GM12878 (cell line): ENCODE data around the gene SMAD2. TPM values are rescaled to one million over a fixed set of nuclear protein-coding genes. Genes with fewer than 3 reads are reported as not detected.

ENCODE experiments used
- ATAC-seq: fragments of 200-7000 bp; cut with Tn5 transposase; 3 replicates; pipeline ENCODE4 v1.9.1; 2020; ENCODE audit warnings: mild to moderate bottlenecking, moderate library complexity
- BruUV-seq: library from RNA; stranded (reverse); fragments of 400-500 nt; replicated peaks from 2 replicates; lab custom pipeline; 2021; lab: Mats Ljungman, UMichigan
- CTCF ChIA-PET: fragments of 300-600 bp; sonication (Branson Sonifier 250); formaldehyde crosslinking; extraction: SDS; loops from one replicate; lab custom pipeline; 2021; ENCODE audit warnings: inconsistent platforms; lab: Yijun Ruan, JAX
- POLR2A ChIA-PET: fragments of 350-600 bp; formaldehyde crosslinking; extraction: SDS; loops from one replicate; lab custom pipeline; 2021; ENCODE audit warnings: inconsistent platforms; lab: Charles Lee
- RAD21 ChIA-PET: fragments of 300-600 bp; sonication (Branson Sonifier 250); formaldehyde crosslinking; loops from one replicate; lab custom pipeline; 2023; ENCODE audit warnings: antibody characterized with exemption; ENCODE audit not compliant: unreplicated experiment; lab: Charles Lee
- SMC1A ChIA-PET: fragments of 300-600 bp; sonication (Branson Sonifier 250); formaldehyde crosslinking; loops from one replicate; lab custom pipeline; 2023; ENCODE audit not compliant: unreplicated experiment, uncharacterized antibody; lab: Charles Lee
- DNase-seq: peaks from one replicate; pipeline ENCODE4 v3.0.0-alpha.2; 2011; ENCODE audit warnings: low read depth, low spot score
- FAIRE-seq: peaks from 3 replicates; lab custom pipeline; 2011; peaks lifted over from hg19 to GRCh38; lab: Jason Lieb, UNC
- H2AFZ ChIP-seq: 2 replicates; pipeline ENCODE4 v1.6.0; 2011; ENCODE audit warnings: low read depth, low read length, control low read depth; ENCODE audit not compliant: control insufficient read depth
- H3K27ac ChIP-seq: 2 replicates; pipeline ENCODE4 v1.5.1; 2011; ENCODE audit warnings: control low read depth; ENCODE audit not compliant: control insufficient read depth, insufficient read depth
- H3K27me3 ChIP-seq, 2 experiments: replicated peaks in 1 of 2; 2 replicates each; pipeline versions ENCODE4 v1.6.0 to v1.6.1; 2011; ENCODE audit warnings: low read length in 1 of 2; ENCODE audit not compliant: control insufficient read depth in 2 of 2, insufficient read depth in 2 of 2
- H3K36me3 ChIP-seq, 2 experiments: 2 replicates each; pipeline ENCODE4 v1.5.1; 2011; ENCODE audit warnings: low read length in 1 of 2; ENCODE audit not compliant: control insufficient read depth in 2 of 2, insufficient read depth in 2 of 2
- H3K4me1 ChIP-seq: 2 replicates; pipeline ENCODE4 v1.6.1; 2011; ENCODE audit warnings: mild to moderate bottlenecking, low read length, moderate library complexity, mixed read lengths; ENCODE audit not compliant: control insufficient read depth, insufficient read depth
- H3K4me2 ChIP-seq: 2 replicates; pipeline ENCODE4 v1.6.0; 2011; ENCODE audit warnings: control low read depth; ENCODE audit not compliant: control insufficient read depth, insufficient read depth
- H3K4me3 ChIP-seq: fragments of 200-600 bp; sonication (generic); 2 replicates; pipeline ENCODE4 v1.5.1; 2016
- H3K79me2 ChIP-seq: 2 replicates; pipeline ENCODE4 v1.6.0; 2011; ENCODE audit warnings: low read length; ENCODE audit not compliant: control insufficient read depth, insufficient read depth
- H3K9ac ChIP-seq: 2 replicates; pipeline ENCODE4 v1.8.0; 2011; ENCODE audit warnings: low read length, control low read depth, mixed read lengths; ENCODE audit not compliant: control insufficient read depth, insufficient read depth
- H3K9me3 ChIP-seq: replicated peaks from 3 replicates; pipeline ENCODE4 v1.5.1; 2011; ENCODE audit warnings: mild to moderate bottlenecking, low read length; ENCODE audit not compliant: control insufficient read depth, insufficient read depth
- H4K20me1 ChIP-seq: 2 replicates; pipeline ENCODE4 v1.6.0; 2011; ENCODE audit not compliant: control insufficient read depth, insufficient read depth
- CHD1 ChIP-seq: IDR thresholded peaks from 2 replicates; pipeline ENCODE4 v1.6.1; 2012; ENCODE audit warnings: low read depth, low read length, improper control_type of control experiment
- CHD2 ChIP-seq: IDR thresholded peaks from 2 replicates; pipeline ENCODE4 v1.6.1; 2011; ENCODE audit warnings: low read depth, low read length, improper control_type of control experiment, borderline replicate concordance
- DPF2 ChIP-seq: fragments of 450-650 bp; IDR thresholded peaks from 2 replicates; pipeline ENCODE4 v1.6.1; 2017; ENCODE audit warnings: mild to moderate bottlenecking
- EED ChIP-seq: sonication (generic); IDR thresholded peaks from 2 replicates; pipeline ENCODE4 v1.6.1; 2016; ENCODE audit warnings: antibody characterized with exemption, low read depth
- EZH2 ChIP-seq: IDR thresholded peaks from 2 replicates; pipeline ENCODE4 v1.6.1; 2012; ENCODE audit warnings: low read depth, mild to moderate bottlenecking, control low read depth, inconsistent platforms, low read length, borderline replicate concordance; ENCODE audit not compliant: control insufficient read depth
- MEF2A ChIP-seq: IDR thresholded peaks from 2 replicates; pipeline ENCODE4 v1.6.1; 2011; ENCODE audit warnings: low read depth, mild to moderate bottlenecking, low read length, moderate library complexity; ENCODE audit not compliant: insufficient read depth
- NBN ChIP-seq: fragments of 450-650 bp; IDR thresholded peaks from 2 replicates; pipeline ENCODE4 v1.6.1; 2016
- NR2C1 ChIP-seq: fragments of 450-650 bp; IDR thresholded peaks from 2 replicates; pipeline ENCODE4 v1.6.1; 2017; ENCODE audit warnings: antibody characterized with exemption, mild to moderate bottlenecking, moderate library complexity
- NR2C2 ChIP-seq: IDR thresholded peaks from 2 replicates; pipeline ENCODE4 v1.6.1; 2011; ENCODE audit warnings: borderline replicate concordance, low read depth; ENCODE audit not compliant: control insufficient read depth, insufficient read length
- RCOR1 ChIP-seq: conservative IDR thresholded peaks from 2 replicates; pipeline ENCODE4 v1.6.1; 2012; ENCODE audit warnings: low read depth, low read length, improper control_type of control experiment
- RELA ChIP-seq: fragments of 450-650 bp; IDR thresholded peaks from 2 replicates; pipeline ENCODE4 v1.8.0; 2014; ENCODE audit warnings: borderline replicate concordance; ENCODE audit not compliant: partially characterized antibody
- SIN3A ChIP-seq: IDR thresholded peaks from 2 replicates; pipeline ENCODE4 v1.6.1; 2012; ENCODE audit warnings: low read depth, low read length, improper control_type of control experiment
- SMAD5 ChIP-seq: IDR thresholded peaks from 2 replicates; pipeline ENCODE4 v1.6.1; 2016; ENCODE audit warnings: antibody characterized with exemption, low read depth
- TCF7 ChIP-seq: IDR thresholded peaks from 2 replicates; pipeline ENCODE4 v1.6.1; 2014; ENCODE audit warnings: antibody characterized with exemption, borderline replicate concordance
- WGBS: methylation state at CpG from one replicate; pipeline ENCODE4 v1.1.6; 2016; ENCODE audit warnings: low lambda C conversion rate; ENCODE audit not compliant: insufficient replicate concordance, insufficient coverage; ENCODE audit errors: missing lambda C conversion rate; 5-methylcytosine and 5-hydroxymethylcytosine counted together
- in situ Hi-C: fragments of 300-500 bp; cut with MboI; formaldehyde crosslinking; loops from 9 replicates; pipeline ENCODE4 v1.14.3; 2018; ENCODE audit warnings: mixed read lengths
- intact Hi-C: fragments of 100-400 bp; cut with micrococcal nuclease; formaldehyde crosslinking; loops from one replicate; pipeline ENCODE4 v1.14.2; 2022; ENCODE audit not compliant: unreplicated experiment
- polyA plus RNA-seq, 11 experiments: library from polyadenylated mRNA; depleted of rRNA in 4 of 11; unstranded in 6 of 11; stranded (reverse) in 5 of 11; fragments of >200 nt; fragmentation: Nextera tagmentation in 4 of 11; fragmentation: Illumina TruSeq in 1 of 11; extraction: Ambion mirVana in 4 of 11; extraction: Trizol in 1 of 11; gene quantifications; 1 replicate in 1 of 11; 2 replicates in 10 of 11; pipeline versions ENCODE4 v1.2.1 to v1.2.3, GENCODE V29; 2011 to 2016; ENCODE audit warnings: inconsistent platforms in 2 of 11, missing spikeins in 2 of 11, low read depth in 1 of 11
- total RNA-seq, 4 experiments: library from RNA; depleted of rRNA in 3 of 4; stranded (reverse); fragments of >200 nt in 3 of 4; fragmentation: Illumina TruSeq in 1 of 4; extraction: Trizol in 1 of 4; gene quantifications; 2 replicates each; pipeline versions ENCODE4 v1.2.1 to v1.2.3, GENCODE V29; 2013 to 2021
- TF ChIP-seq, protein P1 (sequence below): fragments of 450-650 bp; IDR thresholded peaks from 2 replicates; pipeline ENCODE4 v1.6.1; 2017; ENCODE audit warnings: mild to moderate bottlenecking, moderate library complexity

The SMAD2 gene
- total and polyA plus RNA-seq, 10 of the 15 experiments (the other 5 are each of a cell fraction or from before 2014, with no cell fraction given): 28.8 to 111 (median 65.8) TPM

DNA sequence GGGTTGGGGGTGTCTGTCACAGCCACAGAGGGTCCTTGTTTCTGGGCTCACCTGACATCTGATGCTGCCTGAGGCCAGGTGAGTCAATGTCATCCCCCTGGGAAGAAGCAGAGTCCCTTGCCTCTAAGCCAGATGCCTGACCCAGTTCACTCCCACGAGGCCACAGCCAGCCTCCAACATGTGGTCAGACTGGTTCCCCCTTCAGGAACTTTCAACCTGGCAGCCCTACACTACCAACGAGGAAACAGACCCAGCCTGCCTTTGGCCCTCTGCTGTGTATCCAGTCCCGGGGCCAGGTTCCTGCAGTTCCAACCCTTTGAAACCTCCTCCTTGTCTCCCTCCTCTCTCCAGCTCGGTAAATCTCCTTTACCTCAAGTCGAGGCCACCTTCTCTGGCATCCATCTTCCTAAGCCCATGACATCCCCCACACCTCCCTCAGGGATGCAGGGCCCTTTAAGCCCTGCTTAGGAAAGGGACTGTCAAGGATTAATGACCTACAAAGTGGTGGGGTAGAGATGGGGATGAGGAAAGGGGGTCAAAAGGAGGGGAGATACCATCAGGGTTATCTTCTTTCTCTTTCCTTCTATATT lies 49.2 kb upstream of the SMAD2 start:
- Histone ChIP-seq H3K9ac (no peak overlapping the region), H3K36me3 (no peaks in the 10 kb centered on the region), H3K4me1 (no peaks in the 10 kb centered on the region), H4K20me1 (no peaks in the 10 kb centered on the region), H2AFZ (no peak overlapping the region), H3K9me3 (no peaks in the 10 kb centered on the region; the same call in 2 of the 3 replicates), H3K4me3 (no peak overlapping the region), H3K4me2 (no peak overlapping the region), H3K27me3 (no peaks in the 10 kb centered on the region; a peak in 1 of 4 replicates), H3K79me2 (no peaks in the 10 kb centered on the region), H3K27ac (no peak overlapping the region)
- in situ Hi-C loops (no loop called here), intact Hi-C loops (no loop called here)
- ChIA-PET RAD21 (no interaction called here), POLR2A (no interaction called here), CTCF (no interaction called here), SMC1A (no interaction called here)
- FAIRE-seq: no peak
- no peak for TF ChIP-seq NR2C2
- no peak for TF ChIP-seq TCF7
- no peak for TF ChIP-seq RCOR1
- TF ChIP-seq CHD1: no peak
- no peak for TF ChIP-seq SMAD5
- no peak for TF ChIP-seq CHD2
- no peak for TF ChIP-seq EZH2
- TF ChIP-seq SIN3A: no peak
- no peak for DNase-seq
- 0% methylated on average over 4 of the region's 5 CpGs for WGBS
- no TSS peak for BruUV-seq
- no peak for ATAC-seq

DNA sequence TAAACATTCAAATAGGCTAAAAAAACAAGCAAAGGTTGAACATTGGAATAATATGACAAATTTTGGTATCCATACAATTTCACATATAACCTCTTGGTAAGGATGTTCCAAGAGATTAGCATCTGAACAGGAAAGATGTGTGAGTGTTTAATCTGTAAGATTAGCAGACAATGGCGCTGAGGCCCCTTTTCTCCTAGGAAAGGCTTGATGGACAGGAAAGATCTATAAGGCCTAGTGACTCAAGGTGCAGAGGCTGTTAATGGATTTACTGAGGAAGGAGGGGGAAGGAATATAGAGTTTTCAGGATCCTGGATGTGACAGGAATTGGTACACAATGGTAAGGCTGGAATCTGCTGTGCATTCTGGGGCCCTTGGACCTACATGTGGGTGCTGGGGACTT lies 48.1 kb upstream of the SMAD2 start:
- no peak overlapping the region for H3K4me3 ChIP-seq
- 59% methylated on average over 1 of the region's 1 CpG for WGBS
- H2AFZ ChIP-seq: no peak overlapping the region
- FAIRE-seq (no peak), ATAC-seq (no peak), DNase-seq (no peak)
- no peaks in the 10 kb centered on the region; the same call in 2 of the 3 replicates for H3K9me3 ChIP-seq
- no peak overlapping the region for H3K27ac ChIP-seq
- no peak overlapping the region for H3K9ac ChIP-seq
- H3K79me2 ChIP-seq: no peaks in the 10 kb centered on the region
- no TSS peak for BruUV-seq
- no peaks in the 10 kb centered on the region; a peak in 1 of 4 replicates for H3K27me3 ChIP-seq
- ChIA-PET CTCF (no interaction called here), SMC1A (no interaction called here), RAD21 (no interaction called here), POLR2A (interaction anchor here (0.6 kb wide), 1 partner anchor 962 kb away, joined by 6 read pairs; no protein-coding TSS in a partner anchor)
- in situ Hi-C loops (no loop called here), intact Hi-C loops (no loop called here)
- H4K20me1 ChIP-seq: no peaks in the 10 kb centered on the region
- no peaks in the 10 kb centered on the region for H3K36me3 ChIP-seq
- H3K4me2 ChIP-seq: no peak overlapping the region
- no peaks in the 10 kb centered on the region for H3K4me1 ChIP-seq
- TF ChIP-seq NBN (no peak), DPF2 (no peak), EED (no peak), RELA (no peak), NR2C1 (no peak), MEF2A (no peak), EZH2 (no peak), SIN3A (no peak), NR2C2 (no peak)
- TF ChIP-seq, protein P1, sequence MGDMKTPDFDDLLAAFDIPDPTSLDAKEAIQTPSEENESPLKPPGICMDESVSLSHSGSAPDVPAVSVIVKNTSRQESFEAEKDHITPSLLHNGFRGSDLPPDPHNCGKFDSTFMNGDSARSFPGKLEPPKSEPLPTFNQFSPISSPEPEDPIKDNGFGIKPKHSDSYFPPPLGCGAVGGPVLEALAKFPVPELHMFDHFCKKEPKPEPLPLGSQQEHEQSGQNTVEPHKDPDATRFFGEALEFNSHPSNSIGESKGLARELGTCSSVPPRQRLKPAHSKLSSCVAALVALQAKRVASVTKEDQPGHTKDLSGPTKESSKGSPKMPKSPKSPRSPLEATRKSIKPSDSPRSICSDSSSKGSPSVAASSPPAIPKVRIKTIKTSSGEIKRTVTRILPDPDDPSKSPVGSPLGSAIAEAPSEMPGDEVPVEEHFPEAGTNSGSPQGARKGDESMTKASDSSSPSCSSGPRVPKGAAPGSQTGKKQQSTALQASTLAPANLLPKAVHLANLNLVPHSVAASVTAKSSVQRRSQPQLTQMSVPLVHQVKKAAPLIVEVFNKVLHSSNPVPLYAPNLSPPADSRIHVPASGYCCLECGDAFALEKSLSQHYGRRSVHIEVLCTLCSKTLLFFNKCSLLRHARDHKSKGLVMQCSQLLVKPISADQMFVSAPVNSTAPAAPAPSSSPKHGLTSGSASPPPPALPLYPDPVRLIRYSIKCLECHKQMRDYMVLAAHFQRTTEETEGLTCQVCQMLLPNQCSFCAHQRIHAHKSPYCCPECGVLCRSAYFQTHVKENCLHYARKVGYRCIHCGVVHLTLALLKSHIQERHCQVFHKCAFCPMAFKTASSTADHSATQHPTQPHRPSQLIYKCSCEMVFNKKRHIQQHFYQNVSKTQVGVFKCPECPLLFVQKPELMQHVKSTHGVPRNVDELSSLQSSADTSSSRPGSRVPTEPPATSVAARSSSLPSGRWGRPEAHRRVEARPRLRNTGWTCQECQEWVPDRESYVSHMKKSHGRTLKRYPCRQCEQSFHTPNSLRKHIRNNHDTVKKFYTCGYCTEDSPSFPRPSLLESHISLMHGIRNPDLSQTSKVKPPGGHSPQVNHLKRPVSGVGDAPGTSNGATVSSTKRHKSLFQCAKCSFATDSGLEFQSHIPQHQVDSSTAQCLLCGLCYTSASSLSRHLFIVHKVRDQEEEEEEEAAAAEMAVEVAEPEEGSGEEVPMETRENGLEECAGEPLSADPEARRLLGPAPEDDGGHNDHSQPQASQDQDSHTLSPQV: no peak
